HCT116 (cell line): Measurements from ENCODE around the gene FSHR. TPM values are rescaled to one million over a fixed set of nuclear protein-coding genes. Genes with fewer than 3 reads are reported as not detected.

Experiments
- ATAC-seq: fragments of 200-7000 bp; cut with Tn5 transposase; 2 replicates; pipeline ENCODE4 v1.9.1; 2020; ENCODE audit warnings: mild to moderate bottlenecking, moderate library complexity
- BruUV-seq: library from RNA; stranded (reverse); fragments of 400-500 nt; replicated peaks from 2 replicates; lab custom pipeline; 2021; lab: Mats Ljungman, UMichigan
- CTCF ChIA-PET: fragments of 300-600 bp; sonication (Branson Sonifier 250); formaldehyde crosslinking; loops from one replicate; lab custom pipeline; 2021; ENCODE audit warnings: antibody characterized with exemption; lab: Charles Lee
- POLR2A ChIA-PET: fragments of 300-600, 350-600 bp; sonication (Branson Sonifier 250); formaldehyde crosslinking; loops from one replicate; lab custom pipeline; 2021; ENCODE audit warnings: antibody characterized with exemption; lab: Charles Lee
- RAD21 ChIA-PET, 2 experiments: fragments of 300-600 bp; sonication (Branson Sonifier 250); formaldehyde crosslinking; loops; one replicate each; lab custom pipeline; 2023; ENCODE audit warnings: low total read pairs in 2 of 2; ENCODE audit not compliant: uncharacterized antibody in 2 of 2, unreplicated experiment in 2 of 2, low non-redundant PET in 1 of 2; lab: Charles Lee
- DNase-seq: peaks from one replicate; pipeline ENCODE4 v3.0.0-alpha.2; 2010; ENCODE audit warnings: low read depth, low spot score
- H2AFZ ChIP-seq: fragments of 200-600 bp; shearing (Covaris generic), sonication (generic); 2 replicates; pipeline ENCODE4 v1.6.1; 2017; ENCODE audit warnings: low read depth, mixed run types, mixed read lengths, antibody characterized with exemption, low read length; ENCODE audit not compliant: poor library complexity, severe bottlenecking
- H3K27ac ChIP-seq: 2 replicates; pipeline ENCODE4 v1.5.1; 2012; ENCODE audit warnings: low read depth, low read length
- H3K27me3 ChIP-seq: fragments of 200-600 bp; sonication (generic); 2 replicates; pipeline ENCODE4 v1.6.1; 2016; ENCODE audit warnings: mixed run types, low read length, mixed read lengths; ENCODE audit not compliant: insufficient read depth
- H3K36me3 ChIP-seq, 2 experiments: fragments of 200-500 bp in 1 of 2; fragments of 200-600 bp in 1 of 2; sonication (Bioruptor generic) in 1 of 2; sonication (generic) in 1 of 2; 2 replicates each; pipeline versions ENCODE4 v1.5.1 to v1.6.1; 2014 to 2016; ENCODE audit warnings: low read length in 2 of 2, inconsistent platforms in 1 of 2, mixed read lengths in 1 of 2, mixed run types in 1 of 2; ENCODE audit not compliant: insufficient read depth in 2 of 2, control insufficient read depth in 1 of 2
- H3K4me1 ChIP-seq, 2 experiments: fragments of 200-600 bp in 1 of 2; sonication (generic) in 1 of 2; 2 replicates each; pipeline versions ENCODE4 v1.5.1 to v1.6.1; 2012 to 2017; ENCODE audit warnings: low read length in 2 of 2, inconsistent platforms in 1 of 2, mild to moderate bottlenecking in 1 of 2, mixed read lengths in 1 of 2, mixed run types in 1 of 2, moderate library complexity in 1 of 2; ENCODE audit not compliant: insufficient read depth in 2 of 2, control insufficient read depth in 1 of 2
- H3K4me2 ChIP-seq: fragments of 200-600 bp; sonication (generic); 2 replicates; pipeline ENCODE4 v1.6.1; 2017; ENCODE audit warnings: mixed run types, low read length, mixed read lengths
- H3K4me3 ChIP-seq, 2 experiments: fragments of 200-600 bp in 1 of 2; sonication (generic) in 1 of 2; replicated peaks in 1 of 2; 2 replicates each; pipeline ENCODE4 v1.5.1; 2011 to 2016; ENCODE audit warnings: low read length in 2 of 2, control low read depth in 1 of 2, low read depth in 1 of 2, mild to moderate bottlenecking in 1 of 2, mixed read lengths in 1 of 2, mixed run types in 1 of 2
- H3K79me2 ChIP-seq: fragments of 200-600 bp; sonication (generic); 2 replicates; pipeline ENCODE4 v1.6.1; 2017; ENCODE audit warnings: mild to moderate bottlenecking, mixed run types, low read length, moderate library complexity, mixed read lengths; ENCODE audit not compliant: insufficient read depth
- H3K9ac ChIP-seq: fragments of 200-600 bp; sonication (generic); 2 replicates; pipeline ENCODE4 v1.6.1; 2016; ENCODE audit warnings: low read length, mixed read lengths
- H3K9me2 ChIP-seq: fragments of 200-600 bp; sonication (generic), shearing (Covaris generic); 2 replicates; pipeline ENCODE4 v1.6.1; 2017; ENCODE audit warnings: mixed run types, mild to moderate bottlenecking, moderate library complexity; ENCODE audit not compliant: insufficient read depth
- H3K9me3 ChIP-seq, 2 experiments: fragments of 200-500 bp in 1 of 2; fragments of 200-600 bp in 1 of 2; sonication (Bioruptor generic) in 1 of 2; sonication (generic) in 1 of 2; 2 replicates each; pipeline ENCODE4 v1.6.1; 2014 to 2017; ENCODE audit warnings: low read length in 2 of 2, mixed read lengths in 2 of 2, inconsistent platforms in 1 of 2, low read depth in 1 of 2, mild to moderate bottlenecking in 1 of 2, mixed run types in 1 of 2, moderate library complexity in 1 of 2; ENCODE audit not compliant: control insufficient read depth in 1 of 2, insufficient read depth in 1 of 2
- H4K20me1 ChIP-seq: fragments of 200-600 bp; sonication (generic), shearing (Covaris generic); 2 replicates; pipeline ENCODE4 v1.6.1; 2017; ENCODE audit warnings: mixed run types, mild to moderate bottlenecking, moderate library complexity; ENCODE audit not compliant: insufficient read depth
- CEBPB ChIP-seq: IDR thresholded peaks from 2 replicates; pipeline ENCODE4 v1.6.1; 2012; ENCODE audit warnings: low read depth
- EGR1 ChIP-seq: IDR thresholded peaks from 2 replicates; pipeline ENCODE4 v1.6.1; 2012; ENCODE audit warnings: low read depth
- ELF1 ChIP-seq: IDR thresholded peaks from 2 replicates; pipeline ENCODE4 v1.6.1; 2012; ENCODE audit warnings: low read depth, borderline replicate concordance
- EZH2 ChIP-seq: fragments of 200-600 bp; sonication (generic); IDR thresholded peaks from 2 replicates; pipeline ENCODE4 v1.6.1; 2017; ENCODE audit warnings: antibody characterized with exemption, mixed run types
- POLR2AphosphoS5 ChIP-seq: IDR thresholded peaks from 2 replicates; pipeline ENCODE4 v1.6.1; 2011; ENCODE audit warnings: mild to moderate bottlenecking, low read depth, low read length, moderate library complexity
- SIN3A ChIP-seq: IDR thresholded peaks from 2 replicates; pipeline ENCODE4 v1.6.1; 2012; ENCODE audit warnings: low read depth
- SP1 ChIP-seq: IDR thresholded peaks from 2 replicates; pipeline ENCODE4 v1.6.1; 2012; ENCODE audit warnings: low read depth
- SRF ChIP-seq: IDR thresholded peaks from 2 replicates; pipeline ENCODE4 v1.6.1; 2012; ENCODE audit warnings: low read depth
- TCF7L2 ChIP-seq: IDR thresholded peaks from 2 replicates; pipeline ENCODE4 v1.7.0; 2011; ENCODE audit warnings: borderline replicate concordance, inconsistent platforms; ENCODE audit not compliant: insufficient read depth, insufficient read length; ENCODE audit errors: extremely low read depth
- YY1 ChIP-seq: IDR thresholded peaks from 2 replicates; pipeline ENCODE4 v1.6.1; 2011; ENCODE audit warnings: low read length, low read depth, moderate library complexity, mild to moderate bottlenecking; ENCODE audit not compliant: insufficient replicate concordance; ENCODE audit errors: extremely low read depth
- ZBTB33 ChIP-seq: IDR thresholded peaks from 2 replicates; pipeline ENCODE4 v1.6.1; 2011; ENCODE audit warnings: mild to moderate bottlenecking, low read length, moderate library complexity; ENCODE audit not compliant: insufficient replicate concordance; ENCODE audit errors: extremely low read depth
- ZFX ChIP-seq: fragments of 450-650 bp; IDR thresholded peaks from 2 replicates; pipeline ENCODE4 v1.6.1; 2017
- ZNF274 ChIP-seq: fragments of 200-500 bp; sonication (Bioruptor generic); IDR thresholded peaks from 2 replicates; pipeline ENCODE4 v1.6.1; 2014; ENCODE audit warnings: mild to moderate bottlenecking, low read depth, low read length, inconsistent platforms
- intact Hi-C: fragments of 100-400 bp; cut with micrococcal nuclease; formaldehyde crosslinking; loops from 2 replicates; pipeline ENCODE4 v1.10.0; 2022
- total RNA-seq: library from RNA; stranded (reverse); gene quantifications from one replicate; pipeline ENCODE4 v1.2.1, GENCODE V29; 2021; ENCODE audit not compliant: unreplicated experiment
- TF ChIP-seq, protein P1 (sequence below): IDR thresholded peaks from 2 replicates; pipeline ENCODE4 v1.6.1; 2012
- TF ChIP-seq, protein P2 (sequence below), 3 experiments: fragments of 200-600 bp in 1 of 3; sonication (generic) in 1 of 3; IDR thresholded peaks in 2 of 3; conservative IDR thresholded peaks in 1 of 3; 2 replicates each; pipeline ENCODE4 v1.5.1; 2012 to 2017; ENCODE audit warnings: low read depth in 2 of 3, low read length in 2 of 3, antibody characterized with exemption in 1 of 3, borderline replicate concordance in 1 of 3, control low read depth in 1 of 3, mild to moderate bottlenecking in 1 of 3, mixed read lengths in 1 of 3, mixed run types in 1 of 3, moderate library complexity in 1 of 3; ENCODE audit not compliant: insufficient read depth in 1 of 3

The FSHR gene
- total RNA-seq, 1 experiment from 2014 or later: not detected

DNA sequence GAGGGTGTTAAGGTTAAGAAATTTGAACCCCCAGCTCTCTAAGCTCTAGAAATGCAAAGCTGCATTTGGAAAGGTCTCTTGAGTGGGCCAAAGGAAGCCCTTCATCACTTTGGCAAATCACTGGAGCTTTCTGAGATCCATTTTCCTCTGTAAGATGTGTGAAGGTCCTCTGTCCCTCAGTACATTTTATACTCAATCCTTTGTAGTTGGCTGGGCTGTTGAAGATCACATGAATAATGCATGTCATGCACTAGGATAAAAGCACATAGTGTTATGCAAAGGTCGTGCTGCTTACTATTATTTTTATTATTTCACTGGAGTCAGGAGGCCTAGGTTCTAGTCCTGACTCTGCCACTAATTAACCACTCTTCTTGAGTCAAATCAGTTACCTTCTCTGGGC lies 124.9 kb downstream of the FSHR start:
- H2AFZ ChIP-seq: no peak overlapping the region
- H3K36me3 ChIP-seq: no peaks in the 10 kb centered on the region
- H4K20me1 ChIP-seq: no peaks in the 10 kb centered on the region
- TF ChIP-seq EGR1 (no peak), YY1 (no peak), ZFX (no peak), CEBPB (no peak), SIN3A (no peak), SP1 (no peak), POLR2AphosphoS5 (no peak), ZBTB33 (no peak), ZNF274 (no peak), SRF (no peak), TCF7L2 (no peak), EZH2 (no peak), ELF1 (no peak)
- TF ChIP-seq, protein P1, sequence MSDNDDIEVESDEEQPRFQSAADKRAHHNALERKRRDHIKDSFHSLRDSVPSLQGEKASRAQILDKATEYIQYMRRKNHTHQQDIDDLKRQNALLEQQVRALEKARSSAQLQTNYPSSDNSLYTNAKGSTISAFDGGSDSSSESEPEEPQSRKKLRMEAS: no peak
- TF ChIP-seq, protein P2, sequence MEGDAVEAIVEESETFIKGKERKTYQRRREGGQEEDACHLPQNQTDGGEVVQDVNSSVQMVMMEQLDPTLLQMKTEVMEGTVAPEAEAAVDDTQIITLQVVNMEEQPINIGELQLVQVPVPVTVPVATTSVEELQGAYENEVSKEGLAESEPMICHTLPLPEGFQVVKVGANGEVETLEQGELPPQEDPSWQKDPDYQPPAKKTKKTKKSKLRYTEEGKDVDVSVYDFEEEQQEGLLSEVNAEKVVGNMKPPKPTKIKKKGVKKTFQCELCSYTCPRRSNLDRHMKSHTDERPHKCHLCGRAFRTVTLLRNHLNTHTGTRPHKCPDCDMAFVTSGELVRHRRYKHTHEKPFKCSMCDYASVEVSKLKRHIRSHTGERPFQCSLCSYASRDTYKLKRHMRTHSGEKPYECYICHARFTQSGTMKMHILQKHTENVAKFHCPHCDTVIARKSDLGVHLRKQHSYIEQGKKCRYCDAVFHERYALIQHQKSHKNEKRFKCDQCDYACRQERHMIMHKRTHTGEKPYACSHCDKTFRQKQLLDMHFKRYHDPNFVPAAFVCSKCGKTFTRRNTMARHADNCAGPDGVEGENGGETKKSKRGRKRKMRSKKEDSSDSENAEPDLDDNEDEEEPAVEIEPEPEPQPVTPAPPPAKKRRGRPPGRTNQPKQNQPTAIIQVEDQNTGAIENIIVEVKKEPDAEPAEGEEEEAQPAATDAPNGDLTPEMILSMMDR (IDR thresholded peaks at IDR 0.05 in 2 of 3, conservative IDR thresholded peaks at IDR 0.05 in 1 of 3; ENCODE audit: borderline replicate concordance in 1 of 3, insufficient read depth in 1 of 3, low read depth in 2 of 3, low read length in 2 of 3): no peak
- H3K9me3 ChIP-seq: no peaks in the 10 kb centered on the region
- H3K27ac ChIP-seq: no peak overlapping the region
- no peaks in the 10 kb centered on the region for H3K27me3 ChIP-seq
- H3K4me1 ChIP-seq: no peaks in the 10 kb centered on the region
- ATAC-seq (no peak), DNase-seq (no peak)
- POLR2A ChIA-PET: no interaction called here
- RAD21 ChIA-PET: no interaction called here
- intact Hi-C loops: no loop called here
- CTCF ChIA-PET: no interaction called here
- H3K4me3 ChIP-seq: no peak overlapping the region
- no peak overlapping the region for H3K9ac ChIP-seq
- no peak overlapping the region for H3K4me2 ChIP-seq
- no peaks in the 10 kb centered on the region for H3K79me2 ChIP-seq
- BruUV-seq: no TSS peak
- no peaks in the 10 kb centered on the region for H3K9me2 ChIP-seq
